ENCODE data around the gene C6orf132.
A peak's percentile ranks its signal among the peaks of the same experiment; 100 is the strongest.

Gene C6orf132

GRCh38 chr6:42104095-42104803 is 38.2 kb downstream of the C6orf132 start:
- peak; percentile 76 for DNase-seq

GRCh38 chr6:42103753-42104094 is 38.7 kb downstream of the C6orf132 start:
- no peak for DNase-seq

- no peak for DNase-seq
These were observed 39.2 kb downstream of the C6orf132 start for GRCh38 chr6:42103216-42103615.

- no peak for DNase-seq
These were observed 41.2 kb downstream of the C6orf132 start for GRCh38 chr6:42101186-42101657.

- DNase-seq, result no peak
These were observed 42.2 kb downstream of the C6orf132 start for GRCh38 chr6:42100029-42100901.

GRCh38 chr6:42099340-42100028 is 42.9 kb downstream of the C6orf132 start:
- DNase-seq, result peak; percentile 77

- no peak for DNase-seq
These were observed 46.5 kb downstream of the C6orf132 start for GRCh38 chr6:42095776-42096541.

GRCh38 chr6:42095094-42095493 is 47.3 kb downstream of the C6orf132 start:
- DNase-seq, result peak; percentile 73

GRCh38 chr6:42093582-42094329 is 48.7 kb downstream of the C6orf132 start:
- no peak for DNase-seq

- DNase-seq, result no peak
These were observed 50.7 kb downstream of the C6orf132 start for GRCh38 chr6:42091718-42092023.

- no peak for DNase-seq
These were observed 51.4 kb downstream of the C6orf132 start for GRCh38 chr6:42090819-42091717.

- no peak for DNase-seq
These were observed 54.3 kb downstream of the C6orf132 start for GRCh38 chr6:42088101-42088591.

GRCh38 chr6:42086046-42087035 is 56.1 kb downstream of the C6orf132 start:
- no peak for DNase-seq

- no peak for DNase-seq
These were observed 57.5 kb downstream of the C6orf132 start for GRCh38 chr6:42084889-42085288.

GRCh38 chr6:42083530-42083929 is 58.9 kb downstream of the C6orf132 start:
- no peak for DNase-seq

GRCh38 chr6:42079941-42080464 is 62.4 kb downstream of the C6orf132 start:
- no peak for DNase-seq

GRCh38 chr6:42078386-42078785 is 64.0 kb downstream of the C6orf132 start:
- no peak for DNase-seq

- DNase-seq, result peak; percentile 67
These were observed 67.1 kb downstream of the C6orf132 start for GRCh38 chr6:42075159-42075838.

- no peak for DNase-seq
These were observed 69.1 kb downstream of the C6orf132 start for GRCh38 chr6:42073287-42073686.

Data from RPMI8226 (cell line).